Measurements from ENCODE around the gene PPP1R15A.

DNA sequence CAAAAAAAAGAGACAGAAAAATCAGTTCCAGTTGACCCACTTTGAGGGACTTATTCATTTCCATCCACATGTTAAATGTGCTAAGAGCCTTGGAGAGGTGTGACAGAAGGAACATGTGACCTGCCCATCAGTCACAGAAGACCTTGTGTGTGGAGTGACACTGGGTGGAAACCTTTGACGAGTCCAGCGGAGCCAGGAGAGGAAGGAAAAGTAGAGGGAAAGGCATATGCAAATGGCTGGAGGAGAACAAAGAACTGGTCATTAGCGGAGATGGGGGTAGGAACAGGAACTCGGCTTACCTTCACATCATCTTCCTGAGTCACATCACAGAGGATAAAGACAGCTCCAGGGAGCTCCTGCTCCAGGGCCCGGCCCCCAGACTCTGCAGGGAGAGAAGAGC lies 38.2 kb upstream of the PPP1R15A start:
- TF ChIP-seq, protein P1, sequence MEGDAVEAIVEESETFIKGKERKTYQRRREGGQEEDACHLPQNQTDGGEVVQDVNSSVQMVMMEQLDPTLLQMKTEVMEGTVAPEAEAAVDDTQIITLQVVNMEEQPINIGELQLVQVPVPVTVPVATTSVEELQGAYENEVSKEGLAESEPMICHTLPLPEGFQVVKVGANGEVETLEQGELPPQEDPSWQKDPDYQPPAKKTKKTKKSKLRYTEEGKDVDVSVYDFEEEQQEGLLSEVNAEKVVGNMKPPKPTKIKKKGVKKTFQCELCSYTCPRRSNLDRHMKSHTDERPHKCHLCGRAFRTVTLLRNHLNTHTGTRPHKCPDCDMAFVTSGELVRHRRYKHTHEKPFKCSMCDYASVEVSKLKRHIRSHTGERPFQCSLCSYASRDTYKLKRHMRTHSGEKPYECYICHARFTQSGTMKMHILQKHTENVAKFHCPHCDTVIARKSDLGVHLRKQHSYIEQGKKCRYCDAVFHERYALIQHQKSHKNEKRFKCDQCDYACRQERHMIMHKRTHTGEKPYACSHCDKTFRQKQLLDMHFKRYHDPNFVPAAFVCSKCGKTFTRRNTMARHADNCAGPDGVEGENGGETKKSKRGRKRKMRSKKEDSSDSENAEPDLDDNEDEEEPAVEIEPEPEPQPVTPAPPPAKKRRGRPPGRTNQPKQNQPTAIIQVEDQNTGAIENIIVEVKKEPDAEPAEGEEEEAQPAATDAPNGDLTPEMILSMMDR (IDR thresholded peaks at IDR 0.05; ENCODE audit: low read length) = no peak
- no peak for TF ChIP-seq EZH2 (IDR thresholded peaks at IDR 0.05; ENCODE audit: borderline replicate concordance, low read length)
